C4-2B (cell line): ENCODE measurements around the gene MPP2.
"Not testable (repeated sequence)": the region's sequence is repeated elsewhere in the genome, so short reads cannot be mapped to it uniquely, and the experiment has no call there.

ENCODE experiments used
- CTCF ChIP-seq: fragments of 450-650 bp; conservative IDR thresholded peaks from 2 replicates; pipeline ENCODE4 v1.5.1; 2017; ENCODE audit warnings: mild to moderate bottlenecking
- ZFX ChIP-seq: fragments of 450-650 bp; IDR thresholded peaks from 2 replicates; pipeline ENCODE4 v1.6.1; 2017

GRCh38 chr17:43939452-43939851, 32.1 kb upstream of the MPP2 start:
- not testable (repeated sequence) for TF ChIP-seq CTCF, ZFX
